HG03139 (cell line): Measurements from ENCODE around the gene STX11.

Experiments
- ATAC-seq: cut with Tn5 transposase; IDR thresholded peaks from one replicate; pipeline ENCODE4 v1.9.1; 2021; ENCODE audit not compliant: unreplicated experiment

The STX11 gene

DNA sequence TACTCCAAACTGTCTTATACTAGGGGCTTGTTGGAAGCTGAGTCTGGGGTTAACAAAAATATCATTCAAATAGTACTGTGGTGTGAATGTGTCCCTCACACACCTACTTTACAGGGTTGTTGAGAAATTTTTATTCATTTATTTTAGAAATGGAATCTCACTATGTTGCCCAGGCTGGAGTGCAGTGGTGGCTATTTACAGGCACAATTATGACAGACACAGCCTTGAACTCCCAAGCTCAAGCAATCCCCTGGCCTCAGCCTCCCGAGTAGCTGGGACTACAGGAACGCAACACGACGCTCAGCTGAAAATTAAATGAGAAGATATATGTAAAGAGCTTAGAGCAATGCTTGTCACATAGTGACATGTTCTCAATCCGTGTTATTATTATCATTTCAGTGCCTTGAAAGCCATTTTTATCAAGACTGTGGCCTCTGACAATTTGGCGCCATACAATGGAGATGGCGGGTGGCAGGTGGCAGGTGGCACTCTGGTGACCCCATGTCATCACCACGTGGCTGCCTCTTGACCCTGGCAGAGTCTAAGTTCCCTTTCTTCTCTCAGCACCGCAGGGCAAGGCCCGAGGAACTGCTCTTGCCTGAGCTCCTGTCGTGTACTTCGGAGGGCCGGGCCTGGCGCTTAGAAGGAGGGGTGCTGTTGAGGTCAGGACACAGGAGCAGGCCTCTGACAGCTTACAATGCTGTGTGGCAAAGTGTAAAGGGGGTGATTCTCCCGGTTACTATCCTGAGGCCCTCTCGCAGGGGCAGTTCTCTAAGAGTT is 64.5 kb downstream of the STX11 start:
- no peak for ATAC-seq

DNA sequence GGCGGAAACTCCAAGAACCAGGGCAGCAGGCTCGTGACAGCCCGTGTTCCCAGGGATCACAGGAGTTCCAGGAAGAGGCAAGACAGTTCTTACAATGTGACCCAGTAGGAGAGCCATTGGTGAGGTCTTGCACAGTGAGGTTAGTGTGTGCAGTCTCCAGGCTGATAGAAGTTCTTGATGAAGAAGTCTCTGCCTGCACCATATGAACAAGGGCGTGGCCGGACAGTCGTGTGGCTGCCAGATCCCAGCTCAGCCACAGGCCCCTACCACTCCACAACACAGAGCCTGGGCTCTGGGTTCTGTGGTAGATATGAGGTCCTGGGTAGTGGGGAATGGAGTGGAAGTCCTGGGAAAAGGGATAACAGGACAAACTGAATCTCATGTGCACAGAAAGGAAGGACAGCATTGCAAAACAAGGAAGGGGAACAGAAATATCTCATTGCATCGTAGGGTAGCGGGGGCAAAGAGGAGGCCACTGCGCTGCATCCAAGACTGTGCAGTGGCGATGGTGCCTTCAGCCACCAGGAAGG is 65.2 kb downstream of the STX11 start:
- no peak for ATAC-seq

DNA sequence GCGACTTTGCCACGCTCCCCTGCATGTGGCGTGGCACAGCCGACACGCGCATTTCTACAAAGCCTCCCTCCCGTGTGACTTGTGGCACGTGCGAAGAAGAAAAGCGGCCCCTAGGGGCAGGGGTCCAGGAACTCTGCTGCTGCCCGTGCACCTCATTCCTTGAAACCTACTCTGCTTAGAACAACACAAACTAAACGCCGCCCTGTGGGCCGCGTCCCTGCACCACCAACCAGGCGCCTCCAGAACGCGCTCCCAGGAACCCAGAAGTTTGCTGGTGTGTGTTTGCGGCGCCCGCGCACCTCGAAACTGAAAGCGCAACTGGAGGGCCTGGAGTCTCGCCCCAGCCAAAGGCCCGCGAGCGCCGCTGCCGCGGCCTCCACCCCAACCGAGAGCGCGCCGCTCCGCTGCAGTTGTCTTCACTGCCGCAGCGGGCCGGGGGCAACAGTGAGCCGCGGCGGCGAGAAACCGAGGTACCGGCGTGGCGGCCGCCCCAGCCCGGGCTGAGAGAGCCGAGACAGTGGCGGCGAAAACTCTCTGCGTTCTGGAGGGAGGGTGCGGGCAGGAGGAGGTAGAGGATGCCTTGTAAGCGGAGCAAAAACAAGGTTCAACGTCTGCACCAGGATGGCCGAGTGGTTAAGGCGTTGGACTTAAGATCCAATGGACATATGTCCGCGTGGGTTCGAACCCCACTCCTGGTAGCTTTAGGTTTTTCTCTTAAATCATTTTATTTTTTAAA is 65.8 kb downstream of the STX11 start:
- peak; percentile 89 for ATAC-seq

DNA sequence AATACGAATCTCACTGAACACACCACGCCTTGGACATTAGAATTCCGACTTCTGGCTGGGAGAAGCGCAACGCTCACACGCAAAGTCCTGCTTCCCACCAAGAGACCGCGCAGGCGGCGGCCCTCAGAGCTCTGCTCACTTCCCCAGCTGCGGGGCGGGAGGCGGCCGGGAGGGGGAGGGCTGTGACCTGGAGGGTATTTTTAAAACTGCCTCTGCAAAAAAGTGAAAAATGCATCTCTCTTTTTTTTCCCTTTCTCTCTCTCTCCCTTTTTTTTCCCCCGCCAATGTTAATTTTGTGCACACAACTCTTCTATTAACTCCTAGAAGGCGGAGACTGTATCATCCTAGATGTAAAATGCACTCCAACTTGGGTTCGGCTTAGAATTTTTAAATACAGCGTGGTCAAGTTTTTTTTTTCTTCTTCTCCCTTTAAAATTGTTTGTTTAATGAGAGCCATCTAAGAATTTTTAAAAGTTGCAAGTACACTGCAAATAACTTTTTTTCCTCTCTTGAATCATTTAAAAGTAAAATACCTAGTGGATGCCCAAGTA is 66.4 kb downstream of the STX11 start:
- peak; percentile 28 for ATAC-seq

DNA sequence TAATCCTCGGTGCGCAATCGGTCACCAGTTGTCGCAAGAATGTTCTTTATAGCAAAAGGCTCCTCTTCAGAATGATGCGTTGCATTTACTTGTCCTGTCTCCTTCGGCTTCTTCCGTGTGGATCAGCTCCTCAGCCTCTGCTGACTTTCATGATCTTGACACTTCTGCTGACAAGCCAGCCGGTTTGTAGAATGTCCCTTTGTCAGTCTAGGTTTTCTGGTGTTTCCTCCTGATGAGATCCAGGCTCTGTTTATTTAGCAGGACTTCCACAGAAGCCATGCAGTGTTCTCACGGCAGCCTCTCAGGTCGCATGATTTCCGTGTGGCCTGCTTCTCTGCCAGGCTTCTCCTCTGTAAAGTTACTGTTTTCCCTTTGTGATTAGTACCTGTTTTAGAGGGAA is 66.9 kb downstream of the STX11 start:
- no peak for ATAC-seq

DNA sequence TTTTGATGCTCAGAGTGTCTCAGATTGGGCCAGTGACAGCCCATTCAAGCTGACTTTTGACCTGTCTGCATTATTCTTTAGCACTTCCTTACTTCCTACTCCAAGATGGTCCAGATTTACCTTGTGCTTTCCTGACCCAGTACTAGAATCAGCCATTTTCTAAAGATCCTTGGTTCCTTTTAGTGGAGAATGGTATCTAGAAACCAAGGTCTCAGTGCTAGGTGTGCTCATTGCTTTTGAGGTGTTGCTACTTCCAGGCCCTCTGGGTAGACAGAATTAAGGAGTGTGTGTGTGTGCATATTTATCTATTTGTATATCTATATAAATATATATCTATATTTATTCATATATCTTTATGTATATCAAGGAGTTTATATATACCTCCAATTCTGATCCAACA is 67.5 kb downstream of the STX11 start:
- no peak for ATAC-seq

DNA sequence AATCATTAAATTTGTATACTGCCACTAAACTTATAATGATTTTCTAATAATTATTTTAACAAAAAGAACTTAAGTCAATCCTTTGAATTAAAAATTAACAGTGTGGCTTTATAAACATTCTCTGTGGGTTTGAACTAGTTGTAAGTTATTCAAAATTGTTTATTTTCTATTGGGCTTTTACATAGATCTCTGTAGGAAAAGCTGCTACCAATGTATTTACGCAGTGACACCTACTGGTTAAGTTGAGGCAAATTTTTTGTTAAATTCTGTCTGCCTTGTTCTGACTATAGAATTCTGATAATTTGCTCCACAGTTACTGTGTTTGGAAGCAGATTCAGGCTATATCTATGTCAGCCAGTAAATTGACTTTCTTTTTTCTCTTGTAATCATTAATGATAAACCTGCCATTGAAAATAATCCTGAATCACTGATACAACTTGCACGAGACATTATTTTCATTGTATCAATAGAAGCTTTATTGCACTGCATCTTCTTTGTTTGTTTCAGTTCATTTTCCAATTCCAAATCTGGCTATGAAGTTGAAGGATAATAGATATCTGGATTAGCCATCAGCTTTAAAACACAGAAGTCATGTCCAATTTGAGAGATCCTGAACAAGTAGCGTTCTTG is 68.9 kb downstream of the STX11 start:
- no peak for ATAC-seq

DNA sequence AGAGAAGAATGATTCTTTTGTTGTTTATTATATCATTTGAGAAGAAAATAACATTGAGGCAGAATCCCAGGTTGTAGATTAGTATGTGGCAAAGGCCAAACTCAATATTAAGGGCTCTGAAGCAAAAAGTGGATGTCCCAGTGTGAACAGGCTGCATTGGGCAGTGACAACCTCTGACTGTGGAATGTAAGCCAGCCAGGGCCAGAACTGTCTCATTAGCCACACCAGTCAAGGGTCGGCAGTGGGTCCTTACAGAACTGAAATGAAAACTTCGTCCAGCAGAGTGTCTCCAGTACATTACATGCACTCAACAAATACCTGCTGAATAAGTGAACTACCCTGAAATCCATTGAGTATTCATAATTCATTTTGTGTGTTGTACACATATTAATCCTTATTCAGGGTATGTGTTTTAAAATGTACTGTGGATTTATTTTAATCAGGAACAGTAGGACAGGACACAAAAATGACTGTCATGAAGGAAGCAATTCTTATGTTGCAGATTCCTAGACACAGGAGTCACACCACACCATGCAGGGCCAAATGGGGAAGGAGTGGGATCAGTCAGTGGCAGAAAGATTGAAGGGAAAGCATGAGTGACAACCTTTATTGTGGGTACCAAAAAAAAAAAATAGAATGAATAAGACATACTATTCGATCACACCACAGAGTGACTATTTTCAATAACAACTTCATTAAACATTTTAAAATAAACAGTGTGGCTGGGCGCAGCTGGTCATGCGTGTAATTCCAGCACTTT is 69.9 kb downstream of the STX11 start:
- no peak for ATAC-seq

DNA sequence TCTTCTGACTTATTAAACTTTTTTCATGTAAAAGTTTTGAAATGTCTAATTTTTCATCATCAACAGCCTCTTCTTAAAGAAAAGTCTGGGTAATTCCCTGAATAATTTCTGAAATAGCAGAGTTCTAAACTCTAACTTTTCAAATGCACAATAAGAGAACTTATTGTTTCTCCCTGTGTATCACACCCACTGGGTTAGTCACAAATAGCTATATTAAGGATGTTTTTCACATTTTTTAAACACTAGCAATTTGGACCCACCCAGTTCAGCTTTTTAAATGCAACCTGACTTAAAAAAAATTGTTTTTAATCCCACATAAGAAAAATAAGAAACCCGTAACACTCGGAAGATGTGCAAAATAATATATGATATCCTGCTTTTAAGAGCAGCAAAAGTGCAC is 73.4 kb downstream of the STX11 start:
- no peak for ATAC-seq

DNA sequence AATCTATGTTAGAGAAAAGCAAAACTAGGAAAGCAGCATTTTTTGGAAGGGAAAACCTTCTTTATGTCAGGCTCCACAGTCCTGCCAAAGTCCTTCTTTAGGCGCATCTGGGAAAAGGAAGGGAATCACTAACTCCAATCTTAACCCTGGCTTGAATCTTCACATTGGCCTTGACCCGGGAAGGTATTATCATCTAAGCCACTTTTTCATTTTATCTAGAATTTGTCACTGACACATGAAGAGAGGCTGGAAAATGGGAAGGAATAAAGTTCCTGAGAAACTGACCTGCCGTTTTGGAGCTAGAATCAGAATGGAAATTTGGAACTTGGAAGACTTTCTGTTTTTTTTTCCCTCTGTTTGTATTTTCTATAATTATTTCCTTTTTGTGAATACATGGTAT is 81.4 kb downstream of the STX11 start:
- no peak for ATAC-seq

DNA sequence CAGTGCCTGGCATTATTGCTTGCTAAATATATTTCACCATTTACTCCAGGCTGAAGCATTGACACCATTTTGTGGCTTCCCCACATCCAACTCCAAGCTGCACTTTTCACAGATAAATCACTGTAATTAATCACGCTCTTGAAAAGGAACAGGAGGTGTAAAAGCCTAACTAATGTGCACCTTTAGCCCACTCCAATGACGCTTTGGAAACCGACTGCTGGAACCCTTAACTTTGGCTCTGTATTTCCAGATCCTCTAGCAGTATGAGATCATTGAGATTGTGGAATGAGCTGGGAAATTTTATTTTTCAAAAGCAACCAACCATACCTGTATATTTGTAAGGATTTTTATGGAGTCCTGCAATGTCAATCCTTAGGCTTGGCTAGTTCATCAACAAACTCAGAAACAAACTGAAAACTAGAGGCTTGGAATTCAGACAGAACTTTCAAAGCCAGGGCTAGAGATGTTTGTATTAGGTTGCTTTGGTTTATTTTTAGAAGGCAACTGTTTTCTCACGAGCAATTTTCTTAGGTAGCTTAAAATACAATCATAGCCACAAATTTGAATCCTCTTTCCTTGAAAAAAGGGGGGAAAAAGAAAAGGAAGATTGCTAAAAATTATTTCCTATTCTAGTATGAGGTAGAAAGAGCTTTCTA is 82.0 kb downstream of the STX11 start:
- ATAC-seq: no peak

DNA sequence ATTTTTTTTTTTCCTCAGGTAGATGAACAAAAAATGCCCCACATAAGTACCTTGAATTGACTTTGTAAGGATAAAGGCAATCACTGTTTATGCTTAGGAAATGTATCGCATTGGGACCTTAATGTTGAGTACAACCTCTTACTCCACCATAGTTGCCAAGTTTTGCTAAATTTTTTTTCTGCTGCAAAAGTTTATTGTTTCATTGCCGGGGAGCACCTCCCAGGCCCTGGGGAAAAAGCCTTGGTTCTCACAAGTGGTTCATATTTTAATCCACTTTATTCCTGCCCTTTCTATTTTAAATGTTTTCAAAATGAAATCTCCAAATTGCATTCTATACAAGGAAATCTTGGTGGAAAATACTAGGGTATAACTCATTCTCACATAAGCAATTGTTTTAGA is 82.5 kb downstream of the STX11 start:
- no peak for ATAC-seq

DNA sequence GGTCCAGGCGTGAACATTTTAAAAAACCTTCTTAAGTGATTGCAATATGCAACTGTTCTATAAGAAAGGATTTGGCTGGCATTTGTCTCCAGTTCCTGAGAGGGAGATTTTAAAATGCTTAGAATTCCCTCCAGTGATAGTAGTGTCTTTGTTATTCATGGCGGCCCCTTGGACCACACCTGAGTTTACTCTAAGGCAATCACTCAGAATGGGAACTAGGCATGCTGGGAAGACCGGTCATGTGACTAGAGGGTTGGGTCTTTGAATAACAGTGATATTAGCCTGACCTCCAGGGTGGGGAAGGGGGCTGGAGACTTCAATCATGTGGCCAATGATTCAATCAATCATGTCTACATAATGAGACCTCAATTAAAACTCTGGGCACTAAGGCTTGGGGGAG is 84.1 kb downstream of the STX11 start:
- ATAC-seq: no peak

DNA sequence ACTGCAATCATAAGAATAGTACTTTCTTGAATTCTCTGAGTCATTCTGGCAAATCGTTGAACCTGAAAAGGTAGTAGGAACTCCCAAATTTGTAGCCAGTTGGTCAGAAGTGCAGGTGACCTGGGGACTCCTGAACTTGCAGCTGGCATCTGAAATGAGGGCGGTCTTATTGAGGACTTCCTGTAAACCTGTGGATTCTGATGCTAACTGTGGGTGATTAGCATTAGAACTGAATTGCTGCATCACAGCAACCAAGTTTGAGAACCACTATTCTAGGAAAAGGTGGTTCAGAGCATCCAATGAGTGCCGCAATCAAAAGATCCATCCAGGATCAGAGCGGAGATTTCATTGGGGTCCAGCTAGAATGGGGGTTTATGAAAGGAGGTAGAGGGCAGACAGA is 84.6 kb downstream of the STX11 start:
- ATAC-seq: no peak
